ENCODE data around the gene MYL4.
"Not testable (repeated sequence)": the region's sequence is repeated elsewhere in the genome, so short reads cannot be mapped to it uniquely, and the experiment has no call there.

Gene MYL4

DNA sequence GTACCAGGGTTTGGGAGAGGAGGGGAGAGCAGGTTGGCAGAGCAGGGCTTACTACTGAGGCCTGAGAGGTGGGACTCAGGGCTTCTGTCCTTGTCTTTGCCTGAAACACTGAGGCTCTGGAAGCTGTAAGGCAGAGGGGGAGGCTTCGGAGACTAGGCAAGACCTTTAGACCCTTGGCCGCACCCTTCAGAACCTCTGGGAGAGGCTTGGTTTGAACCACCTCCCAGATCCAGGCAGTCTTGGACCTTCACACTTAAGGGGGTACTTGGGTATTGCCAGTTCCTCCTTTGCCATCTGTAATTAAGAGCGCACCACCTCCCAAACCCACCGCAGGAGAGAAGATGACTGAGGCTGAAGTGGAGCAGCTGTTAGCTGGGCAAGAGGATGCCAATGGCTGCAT, 12.9 kb downstream of the MYL4 start:
- no peak for DNase-seq

DNA sequence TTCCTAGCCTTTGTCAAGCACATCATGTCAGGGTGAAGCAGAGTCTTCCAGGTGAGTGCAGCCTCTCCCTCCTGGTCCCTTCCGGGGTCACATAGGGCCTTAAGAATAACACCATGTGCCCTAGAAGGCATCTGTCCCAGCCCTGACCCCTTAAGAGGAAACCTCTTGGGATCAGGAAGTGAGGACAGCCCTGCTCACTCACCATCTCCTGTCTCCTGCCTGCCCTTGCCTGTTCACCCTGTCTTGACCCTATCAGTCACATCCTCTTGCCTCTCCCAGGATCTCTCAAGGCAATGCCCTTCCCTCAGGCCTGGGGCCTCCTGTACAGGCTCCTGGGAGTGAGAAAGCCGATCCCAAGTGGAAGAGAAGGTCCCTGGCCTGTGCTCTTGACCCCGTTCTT, 13.9 kb downstream of the MYL4 start:
- DNase-seq = no peak

DNA sequence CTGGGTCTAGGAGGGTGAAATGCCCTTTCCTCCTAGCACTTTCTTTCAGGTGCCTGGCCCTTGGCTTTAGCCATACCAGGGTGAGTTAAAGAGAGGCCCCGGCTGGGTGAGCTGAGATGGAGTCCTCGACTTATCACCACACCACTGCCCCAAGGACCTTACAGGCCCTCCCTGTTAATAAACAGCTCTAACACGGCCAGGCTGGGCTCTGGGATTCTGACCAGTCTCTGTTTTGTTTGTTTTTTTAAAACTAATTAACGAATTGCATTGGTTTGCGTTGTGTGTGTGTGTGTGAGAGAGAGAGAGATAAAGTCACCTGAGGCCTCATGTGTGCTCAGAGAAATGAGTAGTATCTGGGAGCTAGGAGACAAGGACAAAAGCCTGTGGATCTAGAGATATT, 14.3 kb downstream of the MYL4 start:
- DNase-seq = no peak

DNA sequence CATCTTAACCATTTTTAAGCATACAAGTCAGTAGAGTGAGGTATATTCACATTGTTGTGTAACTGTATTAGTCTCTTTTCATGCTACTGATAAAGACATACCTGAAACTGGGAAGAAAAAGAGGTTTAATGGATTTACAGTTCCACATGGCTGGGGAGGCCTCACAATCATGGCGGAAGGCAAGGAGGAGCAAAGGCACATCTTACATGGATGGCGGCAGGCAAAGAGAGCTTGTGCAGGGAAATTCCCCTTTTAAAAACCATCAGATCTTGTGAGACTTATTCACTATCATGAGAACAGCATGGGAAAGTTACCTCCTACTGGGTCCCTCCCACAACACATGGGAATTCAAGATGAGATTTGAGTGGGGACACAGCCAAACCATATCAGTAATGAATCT, 14.9 kb downstream of the MYL4 start:
- DNase-seq = not testable (repeated sequence)

DNA sequence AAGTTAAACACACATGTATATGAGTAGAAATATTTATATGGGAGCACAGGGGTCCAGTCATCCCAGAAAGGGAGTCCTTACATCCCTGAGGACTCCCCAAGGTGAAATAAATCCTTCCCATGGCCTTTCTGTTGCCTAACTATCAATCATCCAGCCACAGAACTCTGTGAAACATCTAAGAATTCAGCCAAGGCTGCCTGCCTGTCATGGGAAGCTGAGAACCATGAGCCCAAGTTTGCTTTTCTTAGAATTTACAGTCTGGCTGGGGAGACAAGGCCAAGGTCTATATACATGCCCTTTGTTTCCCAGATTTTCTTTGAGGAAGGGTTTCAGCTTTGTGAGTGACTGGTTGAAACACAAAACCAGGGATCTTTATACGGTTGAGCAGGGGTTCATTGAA, 15.8 kb downstream of the MYL4 start:
- no peak for DNase-seq

DNA sequence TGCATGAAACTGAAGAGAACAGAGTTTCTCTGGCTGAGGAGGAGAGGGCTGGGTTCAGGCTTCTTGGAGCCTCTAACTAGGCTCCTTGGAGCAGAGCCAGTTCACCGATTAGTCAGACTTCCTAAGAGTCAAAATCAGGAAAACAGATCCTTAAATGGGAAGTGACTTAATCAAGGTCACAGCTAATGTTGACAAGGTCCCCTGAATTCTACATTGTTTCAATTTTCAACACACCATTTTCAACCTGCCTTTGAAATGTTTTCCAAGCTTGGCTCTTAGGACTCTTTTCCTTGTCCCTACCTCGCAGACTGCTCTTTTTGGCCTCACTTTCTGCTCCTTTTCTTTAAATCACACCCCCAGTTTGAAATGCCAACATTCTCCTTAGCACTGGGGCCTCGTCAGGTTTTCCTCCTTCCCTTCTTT, 16.3 kb downstream of the MYL4 start:
- DNase-seq = no peak

DNA sequence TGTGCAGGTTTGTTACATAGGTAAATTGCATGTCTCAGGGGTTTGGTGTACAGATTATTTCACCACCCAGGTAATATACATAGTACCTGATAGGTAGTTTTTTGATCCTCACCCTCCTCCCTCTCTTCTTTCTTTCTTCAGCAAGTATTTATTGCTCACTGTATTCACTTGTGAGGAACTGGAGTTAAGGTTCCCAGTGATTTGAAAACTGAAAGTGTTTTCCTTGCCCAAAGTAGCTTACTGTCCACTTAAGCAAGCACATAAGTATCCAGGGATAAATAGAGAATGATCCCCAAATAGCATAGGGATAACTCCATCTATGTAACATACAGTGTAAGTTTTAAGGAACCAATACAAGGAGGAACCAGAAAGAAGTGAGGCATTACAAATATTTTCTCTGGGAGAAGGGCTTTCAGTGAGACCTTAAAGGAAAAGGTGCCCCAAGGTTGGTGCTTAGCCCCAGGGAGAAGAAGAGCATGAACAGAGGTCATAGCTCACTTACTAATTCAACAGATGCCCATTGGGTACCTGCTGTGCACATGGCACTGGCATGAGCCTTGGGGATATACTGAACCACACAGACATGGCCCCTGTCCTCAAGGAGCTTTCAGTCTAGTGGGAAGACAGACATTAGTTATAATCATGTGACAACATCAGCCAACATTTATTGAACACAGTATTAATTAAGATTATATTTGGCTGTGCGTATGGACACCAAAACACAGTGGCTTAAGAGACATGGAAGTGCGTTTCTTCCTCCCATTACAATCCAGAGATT, 17.0 kb downstream of the MYL4 start:
- no peak for DNase-seq

DNA sequence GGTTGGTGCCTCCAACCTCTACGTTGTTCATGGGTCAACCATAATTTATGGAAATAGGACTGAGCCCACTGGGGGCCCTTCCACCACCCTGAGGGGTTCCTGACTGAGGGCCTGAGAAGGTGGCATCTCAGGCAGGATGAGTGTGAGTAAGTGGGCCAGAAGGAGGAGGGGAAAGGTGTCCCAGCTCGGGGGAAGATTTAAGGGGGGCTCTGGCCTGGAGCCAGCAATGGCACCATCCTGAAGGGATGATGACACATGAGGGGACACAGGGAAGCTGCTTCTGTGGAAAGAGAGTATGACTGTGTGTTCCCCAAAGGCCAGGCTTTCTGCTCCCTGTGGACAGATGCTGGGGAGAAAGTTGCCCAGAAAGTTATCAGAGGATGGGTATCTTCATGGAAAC, 18.7 kb downstream of the MYL4 start:
- no peak for DNase-seq

DNA sequence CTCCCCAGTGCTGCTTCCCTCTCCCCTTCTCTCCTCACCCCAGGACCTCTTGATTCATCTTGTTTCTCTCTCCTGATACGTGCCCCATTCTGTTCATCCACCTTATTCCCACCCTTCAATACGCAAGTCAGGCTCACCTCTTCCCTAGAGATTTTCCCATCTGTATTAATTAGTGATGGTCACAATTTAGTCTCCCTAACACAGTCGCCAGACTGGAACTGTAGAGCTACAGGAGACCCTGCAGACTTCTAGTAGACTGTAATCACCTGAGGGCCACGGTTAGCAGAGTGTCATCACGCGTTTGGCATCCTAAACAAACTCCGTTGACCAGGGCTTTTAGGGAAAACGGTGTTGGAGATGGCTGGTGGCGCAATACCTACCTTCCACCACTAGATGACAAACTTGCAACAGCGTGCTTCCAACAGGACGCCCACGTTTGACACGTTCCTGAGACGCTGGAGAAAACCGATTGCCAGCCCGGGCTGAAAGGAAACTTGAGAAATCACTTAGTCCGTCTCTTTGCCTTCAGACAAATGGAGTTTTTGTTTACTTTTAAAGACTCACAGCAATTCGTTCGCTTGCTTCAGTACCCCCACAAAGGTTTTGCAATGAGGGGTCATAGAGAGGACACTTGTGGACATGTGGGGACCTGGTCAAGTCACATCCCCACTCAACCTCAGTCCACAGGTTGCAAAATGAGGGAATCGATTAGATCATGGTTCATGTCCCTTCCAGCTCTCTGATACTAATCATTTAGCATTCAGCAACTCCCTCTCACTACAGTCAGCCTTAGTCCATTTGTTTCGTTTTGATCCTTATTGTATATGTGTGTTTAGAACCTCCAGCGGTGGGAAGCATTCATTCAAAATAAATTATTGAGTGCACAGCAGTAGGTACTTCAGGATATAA, 20.6 kb downstream of the MYL4 start:
- peak; percentile 36 for DNase-seq

DNA sequence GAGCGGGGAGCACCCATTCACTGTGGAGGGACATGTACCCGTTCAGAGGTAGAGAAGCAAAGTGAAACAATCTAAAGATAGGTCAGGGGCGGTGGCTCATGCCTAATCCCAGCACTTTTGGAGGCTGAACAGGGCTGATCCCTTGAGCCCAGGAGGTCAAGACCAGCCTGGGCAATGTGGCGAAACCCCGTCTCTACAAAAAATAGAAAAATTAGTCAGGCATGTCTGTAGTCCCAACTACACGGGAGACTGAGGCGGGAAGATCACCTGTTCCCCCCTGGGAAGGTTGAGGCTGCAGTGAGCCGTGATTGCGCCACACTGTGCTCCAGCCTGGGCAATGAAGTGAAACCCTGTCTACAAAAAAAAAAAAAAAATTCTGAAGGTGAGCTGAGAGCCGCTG, 21.7 kb downstream of the MYL4 start:
- DNase-seq = no peak

DNA sequence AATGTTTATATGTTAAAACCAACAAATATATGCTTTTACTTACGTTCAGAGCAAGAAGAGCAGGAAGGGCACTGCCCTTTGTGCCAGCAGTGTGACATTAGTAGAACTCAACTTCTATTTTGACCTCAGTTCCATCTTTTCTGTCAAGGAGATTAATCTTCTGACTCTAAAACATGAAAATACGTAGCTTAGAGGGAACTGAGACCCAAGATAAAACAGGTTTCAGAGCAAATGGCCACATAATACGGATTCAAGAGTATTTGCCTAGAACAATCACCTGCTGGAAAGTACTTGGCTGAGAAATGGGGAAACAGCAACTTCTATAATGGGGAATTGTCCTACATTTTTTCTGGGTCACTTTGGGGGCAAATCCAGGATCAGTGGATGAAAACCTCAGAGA, 22.2 kb downstream of the MYL4 start:
- no peak for DNase-seq

DNA sequence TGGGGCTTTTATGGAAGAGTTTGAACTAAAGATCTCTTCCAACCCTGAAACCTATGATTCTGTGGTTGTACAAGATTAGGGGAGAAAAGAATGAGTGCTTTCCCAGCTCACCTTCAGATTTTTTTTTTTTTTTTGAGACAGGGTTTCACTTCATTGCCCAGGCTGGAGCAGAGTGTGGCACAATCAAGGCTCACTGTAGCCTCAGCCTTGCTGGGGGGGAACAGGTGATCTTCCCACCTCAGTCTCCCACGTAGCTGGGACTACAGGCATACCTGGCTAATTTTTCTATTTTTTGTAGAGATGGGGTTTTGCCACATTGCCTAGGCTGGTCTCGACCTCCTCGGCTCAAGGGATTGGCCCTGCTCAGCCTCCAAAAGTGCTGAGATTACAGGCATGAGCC, 22.7 kb downstream of the MYL4 start:
- DNase-seq = no peak

DNA sequence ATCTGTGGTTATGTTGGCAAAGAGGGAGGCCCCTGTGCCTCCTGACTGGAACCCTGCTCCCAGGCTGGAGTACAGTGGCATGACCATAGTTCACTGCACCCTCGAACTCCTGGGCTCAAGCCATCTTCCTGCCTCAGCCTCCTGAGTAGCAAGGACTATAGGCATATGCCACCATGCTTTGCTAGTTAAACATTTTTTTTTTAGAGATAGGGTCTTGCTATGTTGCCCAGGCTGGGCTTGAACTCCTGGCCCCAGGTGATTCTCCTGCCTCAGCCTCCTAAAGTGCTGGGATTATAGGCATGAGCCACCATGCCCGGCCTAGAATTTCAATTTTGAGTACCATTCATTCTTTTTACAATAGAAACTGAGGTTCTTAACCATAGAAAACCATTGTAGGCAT, 23.3 kb downstream of the MYL4 start:
- DNase-seq = no peak

DNA sequence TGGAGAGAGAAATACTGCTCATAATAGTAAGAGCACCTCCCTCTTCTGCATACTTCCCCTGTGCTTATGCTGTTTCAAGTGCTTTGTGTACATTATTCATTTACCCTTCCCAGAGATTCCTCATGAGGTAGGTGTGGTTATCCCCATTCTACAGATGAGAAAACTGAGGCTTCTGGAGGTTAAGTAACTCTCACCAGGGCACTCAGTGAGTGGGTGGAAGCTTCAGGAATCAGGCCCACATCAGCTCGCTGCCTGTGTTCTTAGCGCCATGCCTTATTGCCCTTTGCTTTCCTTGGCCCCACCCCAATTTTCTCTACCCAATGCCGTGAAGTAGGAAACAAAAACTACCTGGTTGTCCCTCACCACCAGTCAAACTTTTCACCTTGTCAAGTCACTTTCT, 26.4 kb downstream of the MYL4 start:
- no peak for DNase-seq

DNA sequence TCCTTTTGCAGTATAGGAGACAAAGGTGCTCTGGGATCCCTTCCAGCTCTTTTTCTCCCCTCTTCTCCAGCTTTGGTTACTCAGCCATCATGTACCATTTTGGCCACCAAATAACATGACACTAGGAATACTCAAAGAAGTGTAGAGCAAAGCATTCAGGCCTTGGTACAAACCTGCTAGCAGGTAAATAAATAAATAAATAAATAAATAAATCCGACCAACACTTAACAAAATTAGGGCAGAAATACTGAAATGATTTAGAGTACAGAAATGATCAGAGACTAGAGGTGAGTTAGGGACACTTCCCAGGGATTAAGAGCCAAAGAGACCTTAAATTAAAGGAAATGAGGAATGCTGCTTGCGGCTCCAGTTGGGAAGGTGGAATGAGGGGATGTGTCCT, 26.8 kb downstream of the MYL4 start:
- no peak for DNase-seq

DNA sequence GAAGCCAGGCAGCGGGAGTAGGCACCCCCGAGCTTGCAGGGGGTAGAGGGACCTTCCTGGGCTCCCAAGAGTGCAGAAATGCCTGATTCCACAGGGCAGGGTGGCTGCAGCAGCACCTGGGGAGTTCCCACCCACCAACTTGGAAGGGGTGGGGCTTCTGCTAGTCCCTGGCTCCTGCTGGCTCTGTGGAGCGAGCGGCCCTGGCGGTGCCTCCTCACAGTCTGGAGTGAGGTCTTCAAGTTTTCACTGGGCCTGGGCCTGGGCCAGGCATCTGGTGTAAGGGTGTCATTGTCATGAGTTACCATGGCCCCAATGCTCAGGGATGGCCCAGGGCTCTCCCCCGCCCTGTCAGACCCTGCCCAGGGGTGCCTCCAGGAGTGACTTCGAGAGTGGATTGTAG, 28.7 kb downstream of the MYL4 start:
- DNase-seq = no peak

DNA sequence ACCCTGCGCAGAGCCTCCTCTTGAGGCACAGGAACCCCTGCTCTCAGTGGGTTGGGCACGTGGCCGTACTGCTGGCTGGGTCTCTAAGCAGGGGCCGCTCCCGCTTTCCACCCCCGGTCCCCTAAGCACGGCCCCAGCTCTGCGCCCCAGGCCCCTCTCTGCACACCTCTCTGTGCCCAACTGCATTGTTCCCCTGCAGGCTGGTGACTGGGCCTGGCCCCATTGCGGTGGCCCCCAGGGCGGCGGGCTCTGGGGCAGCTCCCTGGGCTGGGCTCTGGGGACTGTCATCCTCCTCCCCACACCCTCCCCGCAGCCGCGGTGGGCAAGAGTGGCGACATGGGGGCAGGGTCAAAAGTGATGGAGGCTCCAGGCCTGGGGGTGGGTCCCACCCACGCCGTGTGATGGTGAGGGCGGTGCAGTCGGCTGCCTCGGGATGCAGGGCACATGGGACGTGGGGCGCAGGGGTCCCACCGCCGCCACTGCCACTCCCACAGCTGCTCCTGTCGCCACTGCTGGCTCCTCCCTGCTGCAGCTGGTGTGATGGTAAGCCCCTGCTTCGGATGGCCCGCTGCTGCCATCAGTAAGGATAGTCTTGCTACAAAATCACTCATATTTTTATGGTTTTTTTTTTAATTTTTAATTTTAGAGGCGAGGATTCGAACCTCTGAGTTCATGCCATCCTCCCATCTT, 29.3 kb downstream of the MYL4 start:
- no peak for DNase-seq

DNA sequence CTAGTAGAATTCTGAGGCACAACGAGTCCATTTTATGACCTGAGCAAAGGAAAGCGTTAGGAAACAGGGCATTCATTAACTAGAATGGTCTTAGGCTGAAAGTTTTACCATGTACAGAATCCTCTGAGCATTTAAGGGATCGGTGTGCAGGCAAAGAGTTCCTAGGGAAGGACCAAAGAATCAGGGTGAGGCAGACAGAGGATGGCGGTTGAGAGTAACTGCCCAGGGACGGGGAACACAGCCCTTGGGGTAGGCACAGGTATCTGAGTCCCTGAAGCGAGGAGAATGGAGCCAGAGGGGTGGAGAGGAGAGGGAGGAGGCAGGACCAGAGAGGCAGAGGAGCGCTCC, 30.4 kb downstream of the MYL4 start:
- no peak for DNase-seq

DNA sequence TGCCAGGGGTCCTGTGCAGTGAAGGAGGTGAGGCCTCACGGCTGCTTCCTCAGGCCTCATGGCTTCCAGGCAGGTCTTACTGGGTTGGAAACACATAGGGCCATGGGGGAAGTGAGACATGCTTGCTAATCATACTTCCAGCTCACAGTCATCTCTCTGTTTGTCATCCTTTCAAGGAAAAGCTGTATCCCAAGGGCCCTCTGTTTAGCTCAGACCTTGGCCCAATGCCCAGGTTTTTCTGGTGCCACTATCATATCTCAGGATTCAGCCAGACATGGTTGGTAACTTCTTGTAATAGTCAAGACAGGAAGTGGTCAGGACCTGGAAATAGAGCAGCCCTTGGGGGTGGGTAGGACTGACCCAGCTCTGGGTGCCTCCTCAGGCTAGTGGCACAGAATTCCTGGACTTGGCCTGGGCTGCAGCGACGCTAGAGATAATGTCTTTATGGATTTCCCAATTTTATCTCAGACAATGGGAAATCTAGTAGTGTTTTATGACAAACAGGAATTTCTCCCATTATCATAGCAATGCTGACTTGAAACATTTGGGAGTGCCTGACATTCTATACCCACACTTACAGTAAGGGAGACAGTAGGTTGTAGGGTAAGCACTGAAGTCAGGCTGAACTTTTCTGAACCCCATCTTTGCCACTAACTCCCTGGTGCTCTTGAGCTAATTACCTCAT, 31.0 kb downstream of the MYL4 start:
- DNase-seq = no peak

DNA sequence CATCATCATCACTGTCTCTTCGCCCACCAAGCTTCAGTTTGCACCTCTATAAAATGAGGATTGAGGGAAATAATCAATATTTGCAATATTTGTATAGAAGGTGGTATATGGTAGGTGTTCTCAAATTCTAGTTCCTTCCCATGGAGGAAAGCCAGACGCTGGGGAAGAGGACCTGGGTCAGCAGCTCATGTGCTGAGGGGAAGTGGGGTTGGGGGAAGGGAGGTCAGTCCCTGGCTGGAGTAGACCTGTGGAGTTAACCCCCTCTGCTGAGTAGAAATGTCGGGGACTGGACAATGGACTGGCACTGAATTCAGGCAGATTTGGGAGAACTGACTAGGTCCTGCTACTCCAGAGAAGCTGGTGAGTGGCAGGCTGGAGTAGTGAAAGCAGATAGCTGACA, 31.7 kb downstream of the MYL4 start:
- DNase-seq = no peak

DNA sequence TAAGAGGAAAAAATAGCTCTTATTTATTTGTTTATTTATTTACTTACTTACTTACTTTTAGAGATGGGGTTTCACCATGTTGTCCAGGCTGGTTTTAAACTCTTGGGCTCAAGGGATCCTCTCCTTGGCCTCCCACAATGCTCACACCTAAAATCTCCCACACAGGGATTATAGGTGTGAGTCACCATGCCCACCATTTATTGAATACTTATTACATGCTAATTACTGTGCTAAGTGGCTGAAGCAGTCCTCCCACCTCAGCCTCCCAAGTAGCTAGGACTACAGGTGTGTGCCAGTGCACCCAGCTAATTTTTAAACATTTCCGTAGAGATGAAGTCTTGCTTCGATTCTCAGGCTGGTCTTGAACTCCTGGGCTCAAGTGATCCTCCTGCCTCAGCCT, 33.5 kb downstream of the MYL4 start:
- DNase-seq = no peak

DNA sequence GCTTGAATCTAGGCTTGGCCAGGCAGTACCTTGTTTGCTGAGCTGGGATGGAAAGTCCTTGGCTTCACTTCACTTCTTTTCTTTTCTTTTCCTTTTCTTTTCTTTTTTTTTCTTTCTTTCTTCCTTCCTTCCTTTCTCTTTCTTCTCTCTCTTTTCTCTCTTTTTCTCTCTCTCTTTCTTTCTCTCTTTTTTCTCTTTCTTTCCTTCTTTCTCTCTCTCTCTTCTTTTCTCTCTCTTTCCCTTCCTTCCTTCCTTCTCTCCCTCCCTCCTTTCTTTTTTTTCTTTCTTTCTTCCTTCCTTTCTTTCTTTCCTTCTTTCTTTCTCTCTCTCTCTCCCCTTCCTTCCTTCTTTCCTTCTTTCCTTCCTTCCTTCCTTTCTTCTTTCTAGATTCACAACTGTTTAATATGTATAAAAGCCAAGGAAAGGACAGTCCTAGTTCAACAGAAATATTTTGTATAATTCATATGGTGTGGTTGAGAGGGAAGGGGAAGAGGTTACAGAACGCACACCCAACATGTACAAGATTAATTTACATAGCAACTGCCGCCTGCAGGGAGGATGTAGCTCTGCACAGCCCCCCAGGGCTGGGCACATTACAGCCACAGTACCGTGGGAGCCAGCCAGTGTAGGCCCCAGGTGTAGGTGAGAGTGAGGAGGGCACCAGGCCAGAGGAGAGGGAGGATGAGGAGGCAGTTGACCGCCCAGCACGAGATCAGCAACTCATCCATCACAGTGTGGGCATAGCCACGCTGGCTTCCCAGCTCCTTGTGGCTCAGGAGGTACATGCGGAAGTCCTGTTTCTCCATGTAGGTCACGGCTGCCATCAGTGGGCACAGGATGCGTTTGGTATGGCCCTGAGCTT, 34.8 kb downstream of the MYL4 start:
- no peak for DNase-seq

All from NCI-H2081 treated with DMSO at 0.1 percent for 48 hours (cell line).